Measurements from ENCODE around the gene ACSL6.

- TF ChIP-seq POLR2AphosphoS5 (IDR thresholded peaks at IDR 0.05; ENCODE audit: low read depth, low read length) (no peak), POLR2A (IDR thresholded peaks at IDR 0.05; ENCODE audit: low read depth, low read length) (no peak)
Measured at GRCh38 chr5:132003170-132003744, 8.2 kb downstream of the ACSL6 start.
